H1 (cell line): ENCODE results near the gene CAMTA1. TPM values are rescaled to one million over a fixed set of nuclear protein-coding genes. Genes with fewer than 3 reads are reported as not detected.

Experiments used
- CTCF ChIA-PET: fragments of 300-600 bp; sonication (Branson Sonifier 250); formaldehyde crosslinking; loops from one replicate; lab custom pipeline; 2021; ENCODE audit not compliant: partially characterized antibody; lab: Charles Lee
- POLR2A ChIA-PET: fragments of 300-600 bp; sonication (Branson Sonifier 250); formaldehyde crosslinking; loops from one replicate; lab custom pipeline; 2021; ENCODE audit warnings: inconsistent platforms; ENCODE audit not compliant: partially characterized antibody; lab: Charles Lee
- DNase-seq, 2 experiments: peaks; one replicate each; pipeline versions ENCODE4 v3.0.0 to v3.0.0-alpha.2; 2010 to 2022; ENCODE audit warnings: low spot score in 2 of 2, low read depth in 1 of 2, mixed read lengths in 1 of 2
- FAIRE-seq: peaks from 2 replicates; lab custom pipeline; 2011; peaks lifted over from hg19 to GRCh38; lab: Jason Lieb, UNC
- H2AFZ ChIP-seq: 2 replicates; pipeline ENCODE4 v1.8.1; 2012; ENCODE audit warnings: low read length, inconsistent platforms
- H2AK5ac ChIP-seq: 2 replicates; pipeline ENCODE4 v1.6.1; 2013; ENCODE audit warnings: low read depth, low read length
- H2BK120ac ChIP-seq: replicated peaks from 2 replicates; pipeline ENCODE3; 2013; ENCODE audit warnings: low read depth, low read length, inconsistent platforms
- H2BK12ac ChIP-seq: 2 replicates; pipeline ENCODE4 v1.6.1; 2013; ENCODE audit warnings: low read depth, low read length
- H2BK15ac ChIP-seq: 2 replicates; pipeline ENCODE4 v1.6.1; 2013; ENCODE audit warnings: low read length
- H2BK20ac ChIP-seq: 2 replicates; pipeline ENCODE4 v1.6.1; 2013; ENCODE audit warnings: low read length
- H2BK5ac ChIP-seq: 2 replicates; pipeline ENCODE4 v1.6.1; 2013; ENCODE audit warnings: low read depth, low read length
- H3K14ac ChIP-seq: 2 replicates; pipeline ENCODE4 v1.6.1; 2013; ENCODE audit warnings: inconsistent platforms; ENCODE audit not compliant: insufficient read length
- H3K18ac ChIP-seq: 2 replicates; pipeline ENCODE4 v1.6.1; 2013; ENCODE audit warnings: low read length; ENCODE audit errors: extremely low read depth
- H3K23ac ChIP-seq: 2 replicates; pipeline ENCODE4 v1.6.1; 2013; ENCODE audit warnings: inconsistent platforms; ENCODE audit not compliant: insufficient read length
- H3K23me2 ChIP-seq: 2 replicates; pipeline ENCODE4 v1.6.1; 2013; ENCODE audit warnings: low read depth, low read length
- H3K27ac ChIP-seq: 2 replicates; pipeline ENCODE4 v1.6.1; 2011; ENCODE audit warnings: low read depth, low read length, inconsistent platforms
- H3K27me3 ChIP-seq, 4 experiments: replicated peaks in 1 of 4; 1 replicate in 1 of 4; 2 replicates in 3 of 4; pipeline versions ENCODE4 v1.6.1 to v1.8.1; 2011 to 2013; ENCODE audit warnings: low read length in 3 of 4, mild to moderate bottlenecking in 3 of 4, inconsistent platforms in 2 of 4, mixed read lengths in 2 of 4, moderate library complexity in 1 of 4; ENCODE audit not compliant: control insufficient read depth in 3 of 4, insufficient read depth in 3 of 4; ENCODE audit errors: extremely low read depth in 1 of 4
- H3K36me3 ChIP-seq, 4 experiments: 2 replicates each; pipeline versions ENCODE4 v1.6.1 to v1.8.1; 2011 to 2013; ENCODE audit warnings: mild to moderate bottlenecking in 4 of 4, low read length in 3 of 4, moderate library complexity in 2 of 4, control low read depth in 1 of 4, inconsistent platforms in 1 of 4; ENCODE audit not compliant: insufficient read depth in 4 of 4, control insufficient read depth in 2 of 4
- H3K4ac ChIP-seq: replicated peaks from 2 replicates; pipeline ENCODE3; 2013; ENCODE audit warnings: low read length, low read depth, mixed read lengths, inconsistent platforms; ENCODE audit not compliant: insufficient read length
- H3K4me1 ChIP-seq, 4 experiments: replicated peaks in 1 of 4; 1 replicate in 1 of 4; 2 replicates in 3 of 4; pipeline versions ENCODE4 v1.6.1 to v1.8.1; 2011 to 2013; ENCODE audit warnings: low read length in 3 of 4, inconsistent platforms in 2 of 4, mixed read lengths in 1 of 4; ENCODE audit not compliant: insufficient read depth in 4 of 4, control insufficient read depth in 3 of 4
- H3K4me2 ChIP-seq, 2 experiments: 2 replicates each; pipeline versions ENCODE4 v1.6.1 to v1.8.1; 2011 to 2013; ENCODE audit warnings: low read depth in 2 of 2, low read length in 2 of 2, control low read depth in 1 of 2, inconsistent platforms in 1 of 2, mild to moderate bottlenecking in 1 of 2; ENCODE audit not compliant: insufficient read depth in 1 of 2
- H3K4me3 ChIP-seq, 4 experiments: fragments of 200-600, 300-600 bp in 1 of 4; sonication (generic), shearing (Covaris generic), sonication (Bioruptor Twin) in 1 of 4; 2 replicates each; pipeline versions ENCODE4 v1.5.1 to v1.8.1; 2011 to 2016; ENCODE audit warnings: low read length in 4 of 4, low read depth in 3 of 4, control low read depth in 2 of 4, inconsistent platforms in 2 of 4, mild to moderate bottlenecking in 2 of 4, mixed read lengths in 1 of 4, moderate library complexity in 1 of 4; ENCODE audit not compliant: insufficient read depth in 2 of 4; ENCODE audit errors: extremely low read depth in 1 of 4
- H3K56ac ChIP-seq: replicated peaks from 2 replicates; pipeline ENCODE3; 2013; ENCODE audit warnings: low read depth, mild to moderate bottlenecking, mixed read lengths, low read length, inconsistent platforms; ENCODE audit not compliant: insufficient read length
- H3K79me1 ChIP-seq: 2 replicates; pipeline ENCODE4 v1.6.1; 2013; ENCODE audit warnings: low read depth, low read length, control low read depth
- H3K79me2 ChIP-seq, 2 experiments: 2 replicates each; pipeline versions ENCODE4 v1.6.1 to v1.8.1; 2012 to 2013; ENCODE audit warnings: low read length in 2 of 2, mild to moderate bottlenecking in 2 of 2, inconsistent platforms in 1 of 2; ENCODE audit not compliant: insufficient read depth in 2 of 2, control insufficient read depth in 1 of 2
- H3K9ac ChIP-seq, 4 experiments: replicated peaks in 1 of 4; 1 replicate in 1 of 4; 2 replicates in 3 of 4; pipeline versions ENCODE4 v1.6.1 to v1.8.1; 2011 to 2013; ENCODE audit warnings: low read depth in 3 of 4, low read length in 3 of 4, control low read depth in 2 of 4, mild to moderate bottlenecking in 2 of 4, moderate library complexity in 2 of 4, inconsistent platforms in 1 of 4; ENCODE audit errors: extremely low read depth in 1 of 4
- H3K9me3 ChIP-seq, 2 experiments: 2 replicates each; pipeline versions ENCODE4 v1.6.1 to v1.8.1; 2012 to 2013; ENCODE audit warnings: mild to moderate bottlenecking in 2 of 2, moderate library complexity in 2 of 2, control low read depth in 1 of 2, inconsistent platforms in 1 of 2, low read depth in 1 of 2, low read length in 1 of 2, mixed read lengths in 1 of 2; ENCODE audit not compliant: insufficient read depth in 2 of 2
- H4K20me1 ChIP-seq, 2 experiments: replicated peaks in 1 of 2; 2 replicates each; pipeline versions ENCODE3 to v1.8.1; 2011 to 2013; ENCODE audit warnings: inconsistent platforms in 2 of 2, low read length in 2 of 2, mild to moderate bottlenecking in 1 of 2; ENCODE audit not compliant: insufficient read depth in 2 of 2, control insufficient read depth in 1 of 2
- H4K5ac ChIP-seq: 2 replicates; pipeline ENCODE4 v1.6.1; 2013; ENCODE audit warnings: low read length, low read depth, mixed read lengths, inconsistent platforms; ENCODE audit not compliant: insufficient read length
- H4K8ac ChIP-seq: 2 replicates; pipeline ENCODE4 v1.8.0; 2013; ENCODE audit warnings: mild to moderate bottlenecking, moderate library complexity, low read length, inconsistent platforms; ENCODE audit not compliant: insufficient read depth; ENCODE audit errors: extremely low read depth
- H4K91ac ChIP-seq: replicated peaks from 2 replicates; pipeline ENCODE3; 2013; ENCODE audit warnings: low read length, mixed read lengths, inconsistent platforms; ENCODE audit not compliant: insufficient read length
- WGBS, 2 experiments: shearing (Covaris generic) in 1 of 2; methylation state at CpG; one replicate each; pipeline versions ENCODE4 v1.1.6 to v1.1.7; 2013 to 2015; ENCODE audit warnings: low lambda C conversion rate in 2 of 2, mixed read lengths in 2 of 2, inconsistent platforms in 1 of 2, low coverage in 1 of 2, missing lambda C conversion rate in 1 of 2; ENCODE audit not compliant: insufficient replicate concordance in 2 of 2, insufficient coverage in 1 of 2, insufficient read length in 1 of 2; ENCODE audit errors: extremely low coverage in 1 of 2, missing lambda C conversion rate in 1 of 2; 5-methylcytosine and 5-hydroxymethylcytosine counted together
- polyA plus RNA-seq, 7 experiments: library from polyadenylated mRNA; depleted of rRNA in 3 of 7; stranded (reverse) in 5 of 7; unstranded in 2 of 7; fragments of >200 nt in 5 of 7; fragments of 200-250 nt in 2 of 7; gene quantifications; 1 replicate in 5 of 7; 2 replicates in 1 of 7; 4 replicates in 1 of 7; pipeline versions ENCODE4 v1.2.1 to v1.2.3, GENCODE V29; 2011 to 2013; ENCODE audit warnings: missing spikeins in 2 of 7, mixed read lengths in 2 of 7
- total RNA-seq: library from RNA; stranded (reverse); fragmentation: NEBNext Ultra II Directional; extraction: Animal tissue kit (Norgen Biotek cat#: 25700); gene quantifications from 2 replicates; pipeline ENCODE4 v1.2.1, GENCODE V29; 2021

Gene CAMTA1
- total and polyA plus RNA-seq, 2 of the 8 experiments (the other 6 are each of a cell fraction or from before 2014, with no cell fraction given) = 65.0 to 119 TPM

- Histone ChIP-seq H4K91ac (no peak overlapping the region), H3K23me2 (no peaks in the 10 kb centered on the region), H4K20me1 (no peaks in the 10 kb centered on the region), H2AFZ (no peak overlapping the region), H3K79me1 (no peaks in the 10 kb centered on the region), H4K5ac (no peak overlapping the region), H3K79me2 (no peaks in the 10 kb centered on the region), H3K4me1 (peaks cover 3 to 14% (median 7%) of the 10 kb centered on the region in 4 experiments; a peak in 6 of 7 replicates), H3K27ac (no peak overlapping the region), H2BK120ac (no peak overlapping the region), H3K9me3 (no peaks in the 10 kb centered on the region), H3K56ac (no peak overlapping the region), H3K23ac (no peak overlapping the region), H3K14ac (no peak overlapping the region), H2BK12ac (no peak overlapping the region), H4K8ac (no peak overlapping the region), H2BK15ac (no peak overlapping the region), H3K9ac (no peak overlapping the region), H2BK20ac (no peak overlapping the region), H3K4ac (no peak overlapping the region), H3K4me2 (no peak overlapping the region), H2AK5ac (no peak overlapping the region), H3K18ac (no peak overlapping the region), H3K4me3 (no peak overlapping the region), H3K27me3 (no peaks in the 10 kb centered on the region), H2BK5ac (no peak overlapping the region), H3K36me3 (no peaks in the 10 kb centered on the region)
- CTCF ChIA-PET = interaction anchor here (0.6 to 1.0 kb wide), 2 partner anchors 130 to 217 kb away, joined by 3 to 4 read pairs; no protein-coding TSS in a partner anchor
- no peak for DNase-seq
- peak; percentile 66 for FAIRE-seq
- 100% methylated on average over 1 of the region's 1 CpG; no CpG with 5 or more reads in 1 of the 2 experiments for WGBS, 2 experiments
- POLR2A ChIA-PET = no interaction called here
These were observed 206.0 kb downstream of the CAMTA1 start for GRCh38 chr1:6991266-6991665.
